ENCODE measurements around the gene TPI1.
"Not testable (repeated sequence)": the region's sequence is repeated elsewhere in the genome, so short reads cannot be mapped to it uniquely, and the experiment has no call there.

Gene TPI1

GRCh38 chr12:6865307-6865706, 2.0 kb upstream of the TPI1 start:
- H3K9ac ChIP-seq (ENCODE audit: low read length); H3K27me3 ChIP-seq (ENCODE audit: control insufficient read depth in 1 of 2, insufficient read depth in 2 of 2, low read length in 2 of 2); H3K27ac ChIP-seq (ENCODE audit: low read depth, low read length); H3K4me3 ChIP-seq (ENCODE audit: low read depth in 1 of 2, low read length in 2 of 2); H3K9me3 ChIP-seq (ENCODE audit: low read length): not testable (repeated sequence)
- peaks cover 60% of the 10 kb centered on the region for H3K36me3 ChIP-seq (ENCODE audit: insufficient read depth, low read length)
- H3K4me1 ChIP-seq (ENCODE audit: insufficient read depth, low read length), result peaks cover 25% of the 10 kb centered on the region

DNA sequence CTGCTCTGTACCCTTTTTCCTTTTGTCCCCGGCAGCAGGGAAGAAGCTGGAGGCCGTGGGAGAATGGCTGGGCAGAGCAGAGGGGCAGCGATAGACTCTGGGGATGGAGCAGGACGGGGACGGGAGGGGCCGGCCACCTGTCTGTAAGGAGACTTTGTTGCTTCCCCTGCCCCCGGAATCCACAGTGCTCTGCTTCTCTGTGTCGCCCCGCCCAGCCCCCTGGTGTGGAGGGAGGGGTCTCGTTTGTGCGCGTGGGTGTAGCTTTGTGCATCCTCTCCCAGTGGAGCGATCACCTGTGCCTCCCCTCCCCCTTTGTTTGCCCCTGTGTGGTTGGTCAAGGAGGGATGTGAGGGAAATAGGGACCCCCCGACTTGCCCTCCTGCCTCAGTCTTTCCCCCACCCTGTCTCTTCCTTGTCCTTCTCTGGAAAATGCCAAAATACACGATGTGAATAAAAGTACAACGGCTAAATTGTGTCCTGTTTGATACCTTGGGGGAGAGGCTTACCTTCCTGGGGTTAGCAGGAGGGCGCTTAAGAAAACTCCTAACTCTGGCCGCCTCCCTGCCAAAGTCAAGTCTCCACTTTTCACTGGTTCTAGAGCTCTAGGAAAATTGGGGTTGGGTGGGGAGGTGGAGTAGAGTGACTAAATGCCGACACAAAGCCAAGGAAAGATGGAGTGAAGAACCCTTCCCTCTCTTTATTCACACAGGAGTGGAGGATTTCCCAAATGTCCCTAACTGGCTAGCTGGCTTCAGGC, 990 bp upstream of the TPI1 start:
- H3K4me1 ChIP-seq (ENCODE audit: insufficient read depth, low read length), result peaks cover 27% of the 10 kb centered on the region
- peaks cover 60% of the 10 kb centered on the region for H3K36me3 ChIP-seq (ENCODE audit: insufficient read depth, low read length)
- H3K27ac ChIP-seq (ENCODE audit: low read depth, low read length), result peak overlapping the region; percentile 80
- peak overlapping the region; percentile 59 for H3K9ac ChIP-seq (ENCODE audit: low read length)
- H3K27me3 ChIP-seq (ENCODE audit: control insufficient read depth in 1 of 2, insufficient read depth in 2 of 2, low read length in 2 of 2), result no peaks in the 10 kb centered on the region
- H3K4me3 ChIP-seq (ENCODE audit: low read depth in 1 of 2, low read length in 2 of 2), result peak overlapping the region; percentile 28 to 61
- H3K9me3 ChIP-seq (ENCODE audit: low read length), result no peaks in the 10 kb centered on the region

- H3K4me1 ChIP-seq (ENCODE audit: insufficient read depth, low read length), result peaks cover 33% of the 10 kb centered on the region
- no peaks in the 10 kb centered on the region for H3K9me3 ChIP-seq (ENCODE audit: low read length)
- H3K36me3 ChIP-seq (ENCODE audit: insufficient read depth, low read length), result peaks cover 56% of the 10 kb centered on the region
- H3K27me3 ChIP-seq (ENCODE audit: control insufficient read depth in 1 of 2, insufficient read depth in 2 of 2, low read length in 2 of 2), result no peaks in the 10 kb centered on the region
- peak overlapping the region; percentile 59 for H3K9ac ChIP-seq (ENCODE audit: low read length)
- peak overlapping the region; percentile 28 to 61 for H3K4me3 ChIP-seq (ENCODE audit: low read depth in 1 of 2, low read length in 2 of 2)
- H3K27ac ChIP-seq (ENCODE audit: low read depth, low read length), result peak overlapping the region; percentile 80
Measured at GRCh38 chr12:6866920-6867412, 365 bp upstream of the TPI1 start.

- Histone ChIP-seq H3K27ac (ENCODE audit: low read depth, low read length) (peak overlapping the region; percentile 97), H3K27me3 (ENCODE audit: control insufficient read depth in 1 of 2, insufficient read depth in 2 of 2, low read length in 2 of 2) (no peaks in the 10 kb centered on the region), H3K4me3 (ENCODE audit: low read depth in 1 of 2, low read length in 2 of 2) (peak overlapping the region; percentile 83 to 94), H3K36me3 (ENCODE audit: insufficient read depth, low read length) (peaks cover 42% of the 10 kb centered on the region), H3K9ac (ENCODE audit: low read length) (peak overlapping the region; percentile 85), H3K4me1 (ENCODE audit: insufficient read depth, low read length) (peaks cover 36% of the 10 kb centered on the region), H3K9me3 (ENCODE audit: low read length) (no peaks in the 10 kb centered on the region)
Measured at GRCh38 chr12:6868211-6869048, 1.1 kb downstream of the TPI1 start.

- Histone ChIP-seq H3K9me3 (ENCODE audit: low read length) (no peaks in the 10 kb centered on the region), H3K9ac (ENCODE audit: low read length) (peak overlapping the region; percentile 85), H3K4me1 (ENCODE audit: insufficient read depth, low read length) (peaks cover 36% of the 10 kb centered on the region), H3K36me3 (ENCODE audit: insufficient read depth, low read length) (peaks cover 34% of the 10 kb centered on the region), H3K4me3 (ENCODE audit: low read depth in 1 of 2, low read length in 2 of 2) (peak overlapping the region in 1 of 2 donors; percentile 94), H3K27me3 (ENCODE audit: control insufficient read depth in 1 of 2, insufficient read depth in 2 of 2, low read length in 2 of 2) (no peaks in the 10 kb centered on the region), H3K27ac (ENCODE audit: low read depth, low read length) (no peak overlapping the region)
Measured at GRCh38 chr12:6869049-6870021, 2.0 kb downstream of the TPI1 start.

DNA sequence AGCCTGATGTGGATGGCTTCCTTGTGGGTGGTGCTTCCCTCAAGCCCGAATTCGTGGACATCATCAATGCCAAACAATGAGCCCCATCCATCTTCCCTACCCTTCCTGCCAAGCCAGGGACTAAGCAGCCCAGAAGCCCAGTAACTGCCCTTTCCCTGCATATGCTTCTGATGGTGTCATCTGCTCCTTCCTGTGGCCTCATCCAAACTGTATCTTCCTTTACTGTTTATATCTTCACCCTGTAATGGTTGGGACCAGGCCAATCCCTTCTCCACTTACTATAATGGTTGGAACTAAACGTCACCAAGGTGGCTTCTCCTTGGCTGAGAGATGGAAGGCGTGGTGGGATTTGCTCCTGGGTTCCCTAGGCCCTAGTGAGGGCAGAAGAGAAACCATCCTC, 3.0 kb downstream of the TPI1 start:
- H3K9me3 ChIP-seq (ENCODE audit: low read length); H3K9ac ChIP-seq (ENCODE audit: low read length); H3K27ac ChIP-seq (ENCODE audit: low read depth, low read length); H3K4me3 ChIP-seq (ENCODE audit: low read depth in 1 of 2, low read length in 2 of 2); H3K27me3 ChIP-seq (ENCODE audit: control insufficient read depth in 1 of 2, insufficient read depth in 2 of 2, low read length in 2 of 2): not testable (repeated sequence)
- Histone ChIP-seq H3K4me1 (ENCODE audit: insufficient read depth, low read length) (peaks cover 36% of the 10 kb centered on the region), H3K36me3 (ENCODE audit: insufficient read depth, low read length) (peaks cover 24% of the 10 kb centered on the region)

- Histone ChIP-seq H3K4me3 (ENCODE audit: low read depth in 1 of 2, low read length in 2 of 2) (peak overlapping the region in 1 of 2 donors; percentile 98), H3K27me3 (ENCODE audit: control insufficient read depth in 1 of 2, insufficient read depth in 2 of 2, low read length in 2 of 2) (no peaks in the 10 kb centered on the region), H3K4me1 (ENCODE audit: insufficient read depth, low read length) (peaks cover 36% of the 10 kb centered on the region), H3K27ac (ENCODE audit: low read depth, low read length) (peak overlapping the region; percentile 48), H3K9ac (ENCODE audit: low read length) (peak overlapping the region; percentile 66), H3K36me3 (ENCODE audit: insufficient read depth, low read length) (peaks cover 24% of the 10 kb centered on the region), H3K9me3 (ENCODE audit: low read length) (no peaks in the 10 kb centered on the region)
Measured at GRCh38 chr12:6871052-6871957, 4.0 kb downstream of the TPI1 start.

DNA sequence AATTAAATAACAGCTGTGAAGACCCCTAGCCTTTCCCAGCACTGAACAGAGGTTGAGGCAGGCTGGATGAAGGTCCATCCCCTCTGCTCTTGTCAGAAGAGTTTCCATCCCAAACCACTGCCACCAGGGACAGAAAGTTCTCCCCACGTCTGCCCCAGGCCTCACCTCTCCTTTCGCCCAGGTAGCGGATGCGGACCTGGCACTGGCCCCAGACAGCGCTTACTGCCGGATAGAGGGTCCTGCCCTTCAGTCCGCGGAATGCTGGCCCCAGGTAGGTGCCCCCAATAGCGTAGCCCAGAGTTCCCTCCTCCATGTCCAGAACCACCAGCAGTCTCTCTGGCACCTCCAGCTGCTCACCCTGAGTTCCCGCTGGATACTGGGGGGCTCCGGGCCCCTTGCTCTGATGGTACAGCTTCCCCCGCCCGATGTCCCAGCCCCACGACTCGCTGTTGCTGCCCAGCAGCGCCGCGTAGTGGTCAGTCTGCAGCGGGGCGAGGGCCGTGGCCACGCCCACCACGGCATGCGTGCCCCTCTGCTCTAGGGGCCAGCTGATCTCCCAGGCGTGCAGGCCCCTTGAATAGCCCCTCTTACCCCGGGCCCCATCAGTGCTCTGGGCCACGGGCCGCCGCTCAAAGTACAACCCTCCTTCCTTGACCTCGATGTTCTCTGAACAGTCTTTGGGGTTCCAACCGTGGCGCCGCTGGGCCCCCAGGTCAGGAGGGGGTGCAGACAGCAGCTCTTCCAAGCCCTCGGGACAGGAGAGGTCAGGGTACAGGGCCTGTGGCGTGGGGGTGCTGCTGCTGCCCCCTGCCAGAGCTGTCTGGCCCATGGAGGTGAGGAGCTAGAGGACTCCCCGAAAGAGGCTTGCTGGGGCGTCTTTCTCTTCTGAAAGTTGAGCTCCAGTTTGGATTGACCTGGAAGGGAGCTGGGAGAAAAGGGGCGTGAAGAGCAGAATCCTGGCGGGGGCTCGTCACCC, 5.0 kb downstream of the TPI1 start:
- H3K4me3 ChIP-seq (ENCODE audit: low read depth in 1 of 2, low read length in 2 of 2), result peak overlapping the region; percentile 92 to 98
- H3K27ac ChIP-seq (ENCODE audit: low read depth, low read length), result peak overlapping the region; percentile 90
- peak overlapping the region; percentile 91 for H3K9ac ChIP-seq (ENCODE audit: low read length)
- H3K36me3 ChIP-seq (ENCODE audit: insufficient read depth, low read length), result peaks cover 24% of the 10 kb centered on the region
- no peaks in the 10 kb centered on the region for H3K27me3 ChIP-seq (ENCODE audit: control insufficient read depth in 1 of 2, insufficient read depth in 2 of 2, low read length in 2 of 2)
- H3K4me1 ChIP-seq (ENCODE audit: insufficient read depth, low read length), result peaks cover 30% of the 10 kb centered on the region
- H3K9me3 ChIP-seq (ENCODE audit: low read length), result no peaks in the 10 kb centered on the region

- H3K9ac ChIP-seq (ENCODE audit: low read length), result peak within 1 kb of the TSS; percentile 91
- H3K27me3 ChIP-seq (ENCODE audit: control insufficient read depth in 1 of 2, insufficient read depth in 2 of 2, low read length in 2 of 2), result no peaks in the 10 kb centered on the region
- peaks cover 24% of the 10 kb centered on the region for H3K36me3 ChIP-seq (ENCODE audit: insufficient read depth, low read length)
- H3K9me3 ChIP-seq (ENCODE audit: low read length), result no peaks in the 10 kb centered on the region
- H3K4me1 ChIP-seq (ENCODE audit: insufficient read depth, low read length), result peaks cover 28% of the 10 kb centered on the region
- H3K27ac ChIP-seq (ENCODE audit: low read depth, low read length), result peak within 1 kb of the TSS; percentile 90
- peak within 1 kb of the TSS; percentile 92 to 98 for H3K4me3 ChIP-seq (ENCODE audit: low read depth in 1 of 2, low read length in 2 of 2)
Measured at GRCh38 chr12:6873094-6874014, 6.0 kb downstream of the TPI1 start, which contains the start of gene SPSB2. Gene SPSB2, minus strand, starts transcription at chr12:6873303. Its CDS starts 402 bp downstream, at chr12:6872901.
